Measurements from ENCODE around the gene DLGAP5. TPM values are rescaled to one million over a fixed set of nuclear protein-coding genes. Genes with fewer than 3 reads are reported as not detected.
A peak's percentile ranks its signal among the peaks of the same experiment; 100 is the strongest.

Gene DLGAP5, protein sequence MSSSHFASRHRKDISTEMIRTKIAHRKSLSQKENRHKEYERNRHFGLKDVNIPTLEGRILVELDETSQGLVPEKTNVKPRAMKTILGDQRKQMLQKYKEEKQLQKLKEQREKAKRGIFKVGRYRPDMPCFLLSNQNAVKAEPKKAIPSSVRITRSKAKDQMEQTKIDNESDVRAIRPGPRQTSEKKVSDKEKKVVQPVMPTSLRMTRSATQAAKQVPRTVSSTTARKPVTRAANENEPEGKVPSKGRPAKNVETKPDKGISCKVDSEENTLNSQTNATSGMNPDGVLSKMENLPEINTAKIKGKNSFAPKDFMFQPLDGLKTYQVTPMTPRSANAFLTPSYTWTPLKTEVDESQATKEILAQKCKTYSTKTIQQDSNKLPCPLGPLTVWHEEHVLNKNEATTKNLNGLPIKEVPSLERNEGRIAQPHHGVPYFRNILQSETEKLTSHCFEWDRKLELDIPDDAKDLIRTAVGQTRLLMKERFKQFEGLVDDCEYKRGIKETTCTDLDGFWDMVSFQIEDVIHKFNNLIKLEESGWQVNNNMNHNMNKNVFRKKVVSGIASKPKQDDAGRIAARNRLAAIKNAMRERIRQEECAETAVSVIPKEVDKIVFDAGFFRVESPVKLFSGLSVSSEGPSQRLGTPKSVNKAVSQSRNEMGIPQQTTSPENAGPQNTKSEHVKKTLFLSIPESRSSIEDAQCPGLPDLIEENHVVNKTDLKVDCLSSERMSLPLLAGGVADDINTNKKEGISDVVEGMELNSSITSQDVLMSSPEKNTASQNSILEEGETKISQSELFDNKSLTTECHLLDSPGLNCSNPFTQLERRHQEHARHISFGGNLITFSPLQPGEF
- 10 to 100 TPM; 13.3 to 14.4 TPM for total RNA-seq
- polyA plus RNA-seq (ENCODE audit: insufficient read length in 2 of 2) = 1 to 10 TPM; 8.7 to 9.8 TPM
- long read RNA-seq, donor 1, partial matches to known transcripts = 0 of 1 reads
- long read RNA-seq, donor 1, other reads (novel, unspliced or antisense) = 0 of 1 reads
- long read RNA-seq, donor 2 = 0 reads
- long read RNA-seq, donor 3, partial matches to known transcripts = 0 of 2 reads
- long read RNA-seq, donor 3, other reads (novel, unspliced or antisense) = 0 of 2 reads
- long read RNA-seq, donor 4, partial matches to known transcripts = 0 of 2 reads
- long read RNA-seq, donor 4, other reads (novel, unspliced or antisense) = 0 of 2 reads

- no peaks in the 10 kb centered on the region for H3K27me3 ChIP-seq (ENCODE audit: control insufficient read depth, insufficient read depth, low read length)
- peaks cover 13% of the 10 kb centered on the region for H3K4me1 ChIP-seq (ENCODE audit: control insufficient read depth, insufficient read depth, low read length)
- 6% methylated on average over 35 of the region's 46 CpGs for WGBS (ENCODE audit: insufficient coverage)
- H3K36me3 ChIP-seq (ENCODE audit: control insufficient read depth, insufficient read depth, low read length) = no peaks in the 10 kb centered on the region
- H3K9me3 ChIP-seq (ENCODE audit: control insufficient read depth, insufficient read depth, low read length) = no peaks in the 10 kb centered on the region
- H3K4me3 ChIP-seq (ENCODE audit: low read depth, low read length) = peak within 1 kb of the TSS; percentile 59
- DNase-seq (ENCODE audit: low read depth in 4 of 6, low spot score in 6 of 6) = peak; percentile 92 to 99 (median 96)
- H3K27ac ChIP-seq (ENCODE audit: low read depth, low read length) = peak within 1 kb of the TSS; percentile 78
Observed at GRCh38 chr14:55191203-55192053, at the start of gene DLGAP5. Gene DLGAP5, minus strand, starts transcription at chr14:55191585. Its CDS starts 2,406 bp downstream, at chr14:55189179.

GRCh38 chr14:55240526-55241178 is 49.3 kb upstream of the DLGAP5 start:
- Histone ChIP-seq H3K27me3 (ENCODE audit: control insufficient read depth, insufficient read depth, low read length) (peaks cover 17% of the 10 kb centered on the region), H3K4me3 (ENCODE audit: low read depth, low read length) (no peak overlapping the region), H3K9me3 (ENCODE audit: control insufficient read depth, insufficient read depth, low read length) (no peaks in the 10 kb centered on the region), H3K36me3 (ENCODE audit: control insufficient read depth, insufficient read depth, low read length) (no peaks in the 10 kb centered on the region), H3K4me1 (ENCODE audit: control insufficient read depth, insufficient read depth, low read length) (peaks cover 4% of the 10 kb centered on the region), H3K27ac (ENCODE audit: low read depth, low read length) (no peak overlapping the region)
- DNase-seq (ENCODE audit: low read depth in 4 of 6, low spot score in 6 of 6) = peak in 2 of 6 donors; percentile 4 to 38
- WGBS (ENCODE audit: insufficient coverage) = 20% methylated on average over 25 of the region's 33 CpGs

GRCh38 chr14:55239320-55239719 is 47.9 kb upstream of the DLGAP5 start:
- H3K36me3 ChIP-seq (ENCODE audit: control insufficient read depth, insufficient read depth, low read length) = no peaks in the 10 kb centered on the region
- no peak overlapping the region for H3K27ac ChIP-seq (ENCODE audit: low read depth, low read length)
- peaks cover 17% of the 10 kb centered on the region for H3K27me3 ChIP-seq (ENCODE audit: control insufficient read depth, insufficient read depth, low read length)
- H3K4me1 ChIP-seq (ENCODE audit: control insufficient read depth, insufficient read depth, low read length) = peaks cover 4% of the 10 kb centered on the region
- H3K4me3 ChIP-seq (ENCODE audit: low read depth, low read length) = no peak overlapping the region
- H3K9me3 ChIP-seq (ENCODE audit: control insufficient read depth, insufficient read depth, low read length) = no peaks in the 10 kb centered on the region
- WGBS (ENCODE audit: insufficient coverage) = no CpG with 5 or more reads among the region's 1 CpG
- DNase-seq (ENCODE audit: low read depth in 4 of 6, low spot score in 6 of 6) = no peak

DNA sequence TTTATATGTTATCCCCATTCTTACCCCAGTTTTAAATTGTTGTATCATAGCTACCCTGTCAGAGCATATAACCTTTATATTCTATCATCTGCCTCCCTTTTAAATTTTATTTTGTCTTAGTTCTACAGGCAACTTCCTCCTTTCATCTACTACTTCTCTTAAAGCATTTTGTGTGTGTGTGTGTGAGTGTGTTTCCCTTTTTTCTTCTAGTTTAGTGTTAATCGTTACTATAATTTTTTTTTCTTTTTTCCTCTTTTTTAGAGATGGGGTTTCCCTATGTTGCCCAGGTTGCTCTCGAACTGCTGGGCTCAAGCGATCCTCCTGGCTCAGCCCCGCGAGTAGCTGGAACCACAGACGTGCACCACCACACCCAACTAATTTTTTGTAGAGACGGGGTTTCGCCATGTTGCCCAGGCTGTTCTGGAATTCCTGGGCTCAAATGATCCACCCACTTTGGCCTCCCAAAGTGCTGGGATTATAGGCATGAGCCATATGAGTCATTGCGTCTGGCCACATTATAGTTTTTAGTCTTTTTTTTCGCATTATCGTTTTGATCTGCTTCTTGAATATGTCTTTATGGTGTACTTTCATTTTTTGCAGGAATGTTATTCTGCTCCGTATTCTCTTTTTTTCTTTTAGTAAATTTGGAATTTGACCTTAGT is 46.8 kb upstream of the DLGAP5 start:
- no peak for DNase-seq (ENCODE audit: low read depth in 4 of 6, low spot score in 6 of 6)
- Histone ChIP-seq H3K27ac (ENCODE audit: low read depth, low read length) (no peak overlapping the region), H3K36me3 (ENCODE audit: control insufficient read depth, insufficient read depth, low read length) (no peaks in the 10 kb centered on the region), H3K27me3 (ENCODE audit: control insufficient read depth, insufficient read depth, low read length) (peaks cover 15% of the 10 kb centered on the region), H3K4me3 (ENCODE audit: low read depth, low read length) (no peak overlapping the region), H3K9me3 (ENCODE audit: control insufficient read depth, insufficient read depth, low read length) (no peaks in the 10 kb centered on the region), H3K4me1 (ENCODE audit: control insufficient read depth, insufficient read depth, low read length) (peaks cover 4% of the 10 kb centered on the region)
- 91% methylated on average over 7 of the region's 12 CpGs for WGBS (ENCODE audit: insufficient coverage)

GRCh38 chr14:55233591-55233990 is 42.2 kb upstream of the DLGAP5 start:
- Histone ChIP-seq H3K4me1 (ENCODE audit: control insufficient read depth, insufficient read depth, low read length) (no peaks in the 10 kb centered on the region), H3K27ac (ENCODE audit: low read depth, low read length) (no peak overlapping the region), H3K27me3 (ENCODE audit: control insufficient read depth, insufficient read depth, low read length) (no peaks in the 10 kb centered on the region), H3K4me3 (ENCODE audit: low read depth, low read length) (no peak overlapping the region), H3K36me3 (ENCODE audit: control insufficient read depth, insufficient read depth, low read length) (no peaks in the 10 kb centered on the region), H3K9me3 (ENCODE audit: control insufficient read depth, insufficient read depth, low read length) (no peaks in the 10 kb centered on the region)
- DNase-seq (ENCODE audit: low read depth in 4 of 6, low spot score in 6 of 6) = no peak
- WGBS (ENCODE audit: insufficient coverage) = no CpG with 5 or more reads among the region's 3 CpGs

GRCh38 chr14:55228261-55228660 is 36.9 kb upstream of the DLGAP5 start:
- Histone ChIP-seq H3K4me1 (ENCODE audit: control insufficient read depth, insufficient read depth, low read length) (no peaks in the 10 kb centered on the region), H3K9me3 (ENCODE audit: control insufficient read depth, insufficient read depth, low read length) (peaks cover 2% of the 10 kb centered on the region), H3K27me3 (ENCODE audit: control insufficient read depth, insufficient read depth, low read length) (no peaks in the 10 kb centered on the region), H3K27ac (ENCODE audit: low read depth, low read length) (no peak overlapping the region), H3K4me3 (ENCODE audit: low read depth, low read length) (no peak overlapping the region), H3K36me3 (ENCODE audit: control insufficient read depth, insufficient read depth, low read length) (no peaks in the 10 kb centered on the region)
- WGBS (ENCODE audit: insufficient coverage) = no CpG with 5 or more reads among the region's 2 CpGs
- DNase-seq (ENCODE audit: low read depth in 4 of 6, low spot score in 6 of 6) = no peak

DNA sequence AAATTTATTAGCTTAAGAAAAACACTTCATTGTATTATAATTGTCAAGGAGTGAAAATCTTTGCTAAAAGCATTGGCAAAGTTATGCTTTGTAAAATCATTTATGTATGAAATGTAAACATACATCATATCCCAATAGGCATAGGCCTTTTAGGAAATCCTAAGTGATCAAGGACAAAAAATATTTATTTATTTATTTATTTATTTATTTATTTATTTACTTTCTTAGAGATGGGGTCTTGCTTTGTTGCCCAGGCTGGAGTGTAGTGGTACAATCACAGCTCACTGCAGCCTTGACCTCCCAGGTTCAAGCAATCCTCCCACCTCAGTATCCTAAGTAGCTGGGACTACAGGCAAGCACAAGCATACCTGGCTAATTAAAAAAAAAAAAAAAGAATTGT is 32.0 kb upstream of the DLGAP5 start:
- DNase-seq (ENCODE audit: low read depth in 4 of 6, low spot score in 6 of 6) = no peak
- H3K4me1 ChIP-seq (ENCODE audit: control insufficient read depth, insufficient read depth, low read length) = no peaks in the 10 kb centered on the region
- no peaks in the 10 kb centered on the region for H3K27me3 ChIP-seq (ENCODE audit: control insufficient read depth, insufficient read depth, low read length)
- H3K4me3 ChIP-seq (ENCODE audit: low read depth, low read length) = no peak overlapping the region
- H3K9me3 ChIP-seq (ENCODE audit: control insufficient read depth, insufficient read depth, low read length) = peaks cover 2% of the 10 kb centered on the region
- no peaks in the 10 kb centered on the region for H3K36me3 ChIP-seq (ENCODE audit: control insufficient read depth, insufficient read depth, low read length)
- no peak overlapping the region for H3K27ac ChIP-seq (ENCODE audit: low read depth, low read length)

DNA sequence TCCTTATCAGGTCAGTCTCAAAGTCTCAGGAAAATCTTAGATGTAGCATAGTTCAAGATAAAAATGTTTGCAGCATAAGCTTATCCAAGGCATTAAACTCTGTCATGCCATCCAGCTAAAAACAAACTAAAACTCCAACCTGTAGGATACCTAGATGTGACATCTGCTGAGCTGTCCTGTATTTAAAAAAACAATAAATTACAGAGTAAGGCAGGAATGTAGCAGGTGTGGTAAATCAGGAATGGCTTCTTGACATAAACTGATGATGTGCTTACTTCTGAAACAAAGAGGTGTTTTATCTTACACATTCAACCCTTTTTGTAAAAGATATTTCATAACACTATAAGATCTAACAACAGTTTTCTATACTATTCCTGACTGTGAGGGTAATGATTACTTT is 30.6 kb upstream of the DLGAP5 start:
- no peak for DNase-seq (ENCODE audit: low read depth in 4 of 6, low spot score in 6 of 6)
- Histone ChIP-seq H3K27me3 (ENCODE audit: control insufficient read depth, insufficient read depth, low read length) (no peaks in the 10 kb centered on the region), H3K27ac (ENCODE audit: low read depth, low read length) (no peak overlapping the region), H3K9me3 (ENCODE audit: control insufficient read depth, insufficient read depth, low read length) (peaks cover 2% of the 10 kb centered on the region), H3K4me1 (ENCODE audit: control insufficient read depth, insufficient read depth, low read length) (no peaks in the 10 kb centered on the region), H3K36me3 (ENCODE audit: control insufficient read depth, insufficient read depth, low read length) (no peaks in the 10 kb centered on the region), H3K4me3 (ENCODE audit: low read depth, low read length) (no peak overlapping the region)

Data from spinal cord (tissue), 10 donors.